C4-2B (cell line): ENCODE results near the gene SLC47A2.

Source experiments
- ZFX ChIP-seq: fragments of 450-650 bp; IDR thresholded peaks from 2 replicates; pipeline ENCODE4 v1.6.1; 2017
- TF ChIP-seq, protein P1 (sequence below): fragments of 450-650 bp; conservative IDR thresholded peaks from 2 replicates; pipeline ENCODE4 v1.5.1; 2017; ENCODE audit warnings: mild to moderate bottlenecking

DNA sequence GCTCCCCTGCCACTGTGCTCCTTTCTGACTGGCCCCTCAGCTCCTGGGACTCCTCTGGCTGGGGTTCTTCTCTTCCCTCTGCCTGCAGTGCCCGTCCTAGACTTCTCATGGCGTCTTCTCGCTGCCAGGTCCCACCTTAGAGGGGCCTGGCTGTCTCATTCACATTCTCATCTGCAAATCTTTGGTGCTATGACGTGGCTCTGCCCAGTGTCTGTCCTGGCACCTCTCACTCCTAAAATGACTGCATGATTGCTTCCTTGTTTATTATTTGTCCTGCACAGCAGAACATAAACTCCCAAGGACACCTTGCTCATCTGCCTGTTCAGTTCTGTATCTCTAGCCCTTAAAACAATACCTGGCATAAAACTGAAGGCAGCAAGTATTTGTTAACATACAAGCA is 86.3 kb downstream of the SLC47A2 start:
- TF ChIP-seq, protein P1, sequence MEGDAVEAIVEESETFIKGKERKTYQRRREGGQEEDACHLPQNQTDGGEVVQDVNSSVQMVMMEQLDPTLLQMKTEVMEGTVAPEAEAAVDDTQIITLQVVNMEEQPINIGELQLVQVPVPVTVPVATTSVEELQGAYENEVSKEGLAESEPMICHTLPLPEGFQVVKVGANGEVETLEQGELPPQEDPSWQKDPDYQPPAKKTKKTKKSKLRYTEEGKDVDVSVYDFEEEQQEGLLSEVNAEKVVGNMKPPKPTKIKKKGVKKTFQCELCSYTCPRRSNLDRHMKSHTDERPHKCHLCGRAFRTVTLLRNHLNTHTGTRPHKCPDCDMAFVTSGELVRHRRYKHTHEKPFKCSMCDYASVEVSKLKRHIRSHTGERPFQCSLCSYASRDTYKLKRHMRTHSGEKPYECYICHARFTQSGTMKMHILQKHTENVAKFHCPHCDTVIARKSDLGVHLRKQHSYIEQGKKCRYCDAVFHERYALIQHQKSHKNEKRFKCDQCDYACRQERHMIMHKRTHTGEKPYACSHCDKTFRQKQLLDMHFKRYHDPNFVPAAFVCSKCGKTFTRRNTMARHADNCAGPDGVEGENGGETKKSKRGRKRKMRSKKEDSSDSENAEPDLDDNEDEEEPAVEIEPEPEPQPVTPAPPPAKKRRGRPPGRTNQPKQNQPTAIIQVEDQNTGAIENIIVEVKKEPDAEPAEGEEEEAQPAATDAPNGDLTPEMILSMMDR, result no peak
- TF ChIP-seq ZFX, result no peak
